GM13977 (cell line): ENCODE results near the gene OTUD6A.

Experiments used
- DNase-seq: peaks from one replicate; pipeline ENCODE4 v3.0.0; 2012; ENCODE audit warnings: low spot score
- in situ Hi-C: fragments of 300-500 bp; cut with MboI; formaldehyde crosslinking; loops from one replicate; pipeline ENCODE4 v1.12.0; 2022; ENCODE audit warnings: low sequenced_read_pairs, low pct_unique_long_range_greater_than_20kb, mixed read lengths, inconsistent platforms; ENCODE audit not compliant: unreplicated experiment
- TF ChIP-seq, protein P1 (sequence below): IDR thresholded peaks from 2 replicates; pipeline ENCODE4 v1.5.1; 2012; ENCODE audit warnings: mild to moderate bottlenecking, control low read depth; ENCODE audit not compliant: insufficient read depth; ENCODE audit errors: extremely low read depth, missing control alignments

Gene OTUD6A

DNA sequence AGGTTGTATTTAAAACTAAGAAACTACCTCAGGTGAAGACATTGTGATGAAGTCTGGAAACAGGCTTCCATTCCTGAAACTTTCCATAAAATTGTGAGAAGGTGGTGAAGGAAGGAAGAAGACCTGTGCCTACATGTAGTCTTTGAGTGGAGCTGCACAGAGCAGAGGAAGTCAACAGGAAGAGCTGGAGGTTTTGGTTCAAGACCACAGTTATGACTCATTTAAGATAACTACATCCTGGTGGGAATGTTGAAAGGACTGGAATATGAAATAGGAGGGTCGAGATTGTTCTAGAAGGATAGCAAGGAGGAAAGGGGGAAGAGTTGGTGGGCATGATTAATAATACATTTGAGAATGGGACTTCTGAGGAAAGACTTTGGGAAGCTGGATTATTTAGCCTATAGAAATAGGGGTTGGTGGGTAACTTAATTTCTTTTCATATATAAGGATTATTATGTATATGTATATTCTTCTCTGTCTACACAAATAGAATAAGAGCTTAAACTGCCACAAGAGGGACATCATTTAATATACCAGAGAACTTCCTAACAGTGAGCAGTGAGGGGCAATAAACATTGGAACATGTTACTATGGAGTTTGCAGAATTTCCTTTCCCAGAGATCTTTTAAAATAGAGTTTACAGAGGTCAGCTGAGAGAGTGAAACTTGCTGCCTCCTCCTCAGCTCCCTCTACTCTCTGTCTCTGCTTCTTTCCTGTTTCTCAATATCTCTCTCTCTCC, 36.0 kb upstream of the OTUD6A start:
- in situ Hi-C loops, result loop anchor here (25.0 kb wide), 1 partner anchor 489 kb away; no protein-coding TSS in a partner anchor

DNA sequence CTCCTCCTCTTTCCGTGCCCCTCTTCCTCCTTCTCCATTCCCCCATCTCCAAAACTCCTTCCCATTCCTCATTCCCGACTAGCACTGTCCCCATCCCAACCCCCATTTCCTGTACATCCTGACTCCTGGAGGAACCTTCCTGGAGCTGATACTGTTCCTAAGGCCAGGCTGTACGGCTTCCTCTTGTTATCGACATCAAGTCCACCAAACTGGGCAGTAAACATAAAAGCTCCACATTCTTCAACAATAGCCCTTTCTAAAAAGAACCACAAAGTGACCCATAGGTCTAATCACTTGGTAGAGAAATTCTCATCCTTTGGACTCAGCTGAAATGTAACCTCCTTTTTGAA, 35.4 kb upstream of the OTUD6A start:
- DNase-seq, result no peak
- TF ChIP-seq, protein P1, sequence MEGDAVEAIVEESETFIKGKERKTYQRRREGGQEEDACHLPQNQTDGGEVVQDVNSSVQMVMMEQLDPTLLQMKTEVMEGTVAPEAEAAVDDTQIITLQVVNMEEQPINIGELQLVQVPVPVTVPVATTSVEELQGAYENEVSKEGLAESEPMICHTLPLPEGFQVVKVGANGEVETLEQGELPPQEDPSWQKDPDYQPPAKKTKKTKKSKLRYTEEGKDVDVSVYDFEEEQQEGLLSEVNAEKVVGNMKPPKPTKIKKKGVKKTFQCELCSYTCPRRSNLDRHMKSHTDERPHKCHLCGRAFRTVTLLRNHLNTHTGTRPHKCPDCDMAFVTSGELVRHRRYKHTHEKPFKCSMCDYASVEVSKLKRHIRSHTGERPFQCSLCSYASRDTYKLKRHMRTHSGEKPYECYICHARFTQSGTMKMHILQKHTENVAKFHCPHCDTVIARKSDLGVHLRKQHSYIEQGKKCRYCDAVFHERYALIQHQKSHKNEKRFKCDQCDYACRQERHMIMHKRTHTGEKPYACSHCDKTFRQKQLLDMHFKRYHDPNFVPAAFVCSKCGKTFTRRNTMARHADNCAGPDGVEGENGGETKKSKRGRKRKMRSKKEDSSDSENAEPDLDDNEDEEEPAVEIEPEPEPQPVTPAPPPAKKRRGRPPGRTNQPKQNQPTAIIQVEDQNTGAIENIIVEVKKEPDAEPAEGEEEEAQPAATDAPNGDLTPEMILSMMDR, result no peak
- in situ Hi-C loops, result loop anchor here (25.0 kb wide), 1 partner anchor 490 kb away; no protein-coding TSS in a partner anchor

More for the DNA sequence above, 36.0 kb upstream of the OTUD6A start:
- no peak for DNase-seq
- TF ChIP-seq, protein P1, result no peak

DNA sequence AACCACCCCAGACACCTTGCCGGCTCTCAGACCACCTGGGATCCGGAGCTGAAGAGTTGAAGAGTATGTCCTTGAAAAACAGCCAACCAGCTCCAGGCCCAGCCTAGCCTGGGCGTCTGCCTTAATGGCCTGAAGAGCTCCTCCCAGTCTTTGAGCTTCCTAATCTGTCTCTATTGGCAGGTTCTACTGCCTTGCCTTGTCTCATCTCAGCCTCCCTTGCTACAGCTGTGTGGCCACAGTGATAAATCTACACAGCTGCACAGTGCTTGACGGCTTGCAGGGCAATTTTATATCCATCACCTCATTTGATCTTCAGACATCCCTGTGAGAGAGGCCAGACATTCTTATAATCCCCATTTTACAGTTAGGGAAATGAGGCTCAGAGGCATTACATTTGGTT, 32.4 kb upstream of the OTUD6A start:
- in situ Hi-C loops, result loop anchor here (25.0 kb wide), 1 partner anchor 493 kb away; no protein-coding TSS in a partner anchor
- TF ChIP-seq, protein P1, result no peak
- no peak for DNase-seq

GRCh38 chrX:70030301-70030767, 31.9 kb upstream of the OTUD6A start:
- in situ Hi-C loops, result loop anchor here (25.0 kb wide), 1 partner anchor 493 kb away; no protein-coding TSS in a partner anchor
- TF ChIP-seq, protein P1, result peak; percentile 87
- DNase-seq, result peak; percentile 65

DNA sequence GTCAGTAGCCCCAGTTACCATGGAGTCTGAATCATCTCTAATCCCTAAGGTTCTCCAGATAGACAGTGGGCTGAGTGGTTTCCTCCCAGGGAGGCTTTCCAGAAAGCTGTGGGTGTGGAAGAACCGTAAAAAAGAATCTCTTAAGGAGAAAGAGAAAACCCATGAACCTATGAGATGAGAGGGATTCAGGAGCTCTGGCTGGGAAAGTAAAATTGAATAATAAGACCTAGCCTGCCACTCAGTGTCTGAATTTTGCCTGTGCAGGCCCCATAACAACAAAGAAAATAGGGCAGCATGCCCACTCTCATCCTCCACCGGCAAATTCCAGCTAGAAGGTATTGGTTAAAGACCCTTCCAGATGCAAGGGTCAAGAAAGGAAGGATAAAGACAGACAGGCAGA, 29.5 kb upstream of the OTUD6A start:
- TF ChIP-seq, protein P1, result no peak
- DNase-seq, result no peak
- in situ Hi-C loops, result loop anchor here (25.0 kb wide), 1 partner anchor 495 kb away; no protein-coding TSS in a partner anchor

DNA sequence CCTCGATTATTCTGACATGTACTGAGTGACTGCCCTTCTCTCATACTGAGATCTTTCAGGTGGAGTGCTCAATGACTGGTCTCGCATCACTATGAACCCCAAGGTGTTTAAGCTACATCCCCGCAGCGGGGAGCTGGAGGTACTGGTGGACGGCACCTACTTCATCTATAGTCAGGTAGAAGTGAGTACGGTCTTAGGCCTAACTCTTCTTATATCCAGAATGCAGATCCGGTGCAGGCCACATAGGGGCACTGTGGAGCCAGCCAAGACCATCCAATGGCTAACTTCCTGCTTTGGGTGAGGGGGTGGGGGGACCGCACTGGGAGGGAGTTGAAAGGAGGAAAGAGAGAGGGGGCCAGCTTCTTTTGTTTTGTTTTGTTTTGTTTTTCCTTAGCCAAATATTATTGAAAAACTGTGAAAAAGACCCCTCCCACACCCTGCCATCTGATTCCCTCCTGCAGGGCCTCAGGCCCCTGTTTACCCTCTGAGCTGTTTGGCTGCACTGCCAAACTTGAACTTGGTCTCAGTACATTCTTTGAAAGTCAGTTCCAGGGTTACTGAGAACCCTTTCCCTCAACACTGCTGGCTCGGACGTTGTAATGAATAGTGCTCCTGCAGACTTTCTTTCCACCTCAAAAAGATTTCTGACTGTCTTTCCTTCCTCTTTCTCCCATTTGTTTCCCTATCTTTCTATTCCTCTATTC, 28.8 kb upstream of the OTUD6A start:
- TF ChIP-seq, protein P1, result peak; percentile 76
- in situ Hi-C loops, result loop anchor here (25.0 kb wide), 1 partner anchor 496 kb away; no protein-coding TSS in a partner anchor
- DNase-seq, result peak; percentile 35
